GM19043 (cell line): ENCODE data around the gene VPS50.

Experiments used
- ATAC-seq: cut with Tn5 transposase; IDR thresholded peaks from one replicate; pipeline ENCODE4 v1.9.1; 2021; ENCODE audit warnings: low read depth; ENCODE audit not compliant: unreplicated experiment

The VPS50 gene

DNA sequence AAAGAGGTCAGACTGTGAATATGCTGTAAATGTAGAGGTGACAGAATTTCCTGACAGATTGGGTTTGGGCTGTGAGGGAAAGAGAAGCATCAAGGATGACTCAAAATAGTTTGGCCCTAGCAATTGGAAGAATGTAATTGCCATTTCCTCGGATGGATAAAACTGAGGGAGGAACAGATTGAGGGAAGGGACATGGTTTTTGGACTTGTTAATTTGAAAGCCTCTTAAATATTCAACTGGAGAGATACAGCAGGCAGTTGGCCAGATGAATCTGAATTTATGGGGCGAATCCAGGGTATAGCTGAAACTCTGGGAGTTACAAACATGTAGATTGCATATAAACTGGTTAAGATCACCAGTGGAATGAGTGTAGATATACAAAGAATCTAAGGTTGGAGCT is 3.4 kb downstream of the VPS50 start:
- ATAC-seq, result no peak

- ATAC-seq, result no peak
These were observed 6.0 kb downstream of the VPS50 start for GRCh38 chr7:93238131-93238530.

- no peak for ATAC-seq
These were observed 6.6 kb downstream of the VPS50 start for GRCh38 chr7:93238748-93239147.

DNA sequence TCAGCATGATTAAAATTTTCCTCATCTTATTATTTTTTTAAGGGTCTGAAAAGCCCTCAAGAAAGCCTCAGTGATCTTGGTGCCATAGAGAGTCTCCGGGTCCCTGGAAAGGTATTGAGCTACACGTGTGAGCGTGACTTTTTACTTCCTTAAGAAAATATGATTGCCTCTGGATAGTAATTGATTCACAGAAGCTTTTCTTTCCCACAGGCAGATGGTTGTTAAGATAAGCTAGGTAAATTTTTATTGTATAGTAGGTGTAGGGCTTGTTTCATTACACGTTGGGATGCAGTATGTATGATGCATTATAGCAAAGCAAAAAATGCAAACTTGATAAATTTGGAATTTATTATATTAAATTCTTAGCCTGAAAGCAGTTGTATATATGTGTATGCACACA is 7.7 kb downstream of the VPS50 start:
- no peak for ATAC-seq

GRCh38 chr7:93242106-93242505 is 9.9 kb downstream of the VPS50 start:
- ATAC-seq, result no peak

DNA sequence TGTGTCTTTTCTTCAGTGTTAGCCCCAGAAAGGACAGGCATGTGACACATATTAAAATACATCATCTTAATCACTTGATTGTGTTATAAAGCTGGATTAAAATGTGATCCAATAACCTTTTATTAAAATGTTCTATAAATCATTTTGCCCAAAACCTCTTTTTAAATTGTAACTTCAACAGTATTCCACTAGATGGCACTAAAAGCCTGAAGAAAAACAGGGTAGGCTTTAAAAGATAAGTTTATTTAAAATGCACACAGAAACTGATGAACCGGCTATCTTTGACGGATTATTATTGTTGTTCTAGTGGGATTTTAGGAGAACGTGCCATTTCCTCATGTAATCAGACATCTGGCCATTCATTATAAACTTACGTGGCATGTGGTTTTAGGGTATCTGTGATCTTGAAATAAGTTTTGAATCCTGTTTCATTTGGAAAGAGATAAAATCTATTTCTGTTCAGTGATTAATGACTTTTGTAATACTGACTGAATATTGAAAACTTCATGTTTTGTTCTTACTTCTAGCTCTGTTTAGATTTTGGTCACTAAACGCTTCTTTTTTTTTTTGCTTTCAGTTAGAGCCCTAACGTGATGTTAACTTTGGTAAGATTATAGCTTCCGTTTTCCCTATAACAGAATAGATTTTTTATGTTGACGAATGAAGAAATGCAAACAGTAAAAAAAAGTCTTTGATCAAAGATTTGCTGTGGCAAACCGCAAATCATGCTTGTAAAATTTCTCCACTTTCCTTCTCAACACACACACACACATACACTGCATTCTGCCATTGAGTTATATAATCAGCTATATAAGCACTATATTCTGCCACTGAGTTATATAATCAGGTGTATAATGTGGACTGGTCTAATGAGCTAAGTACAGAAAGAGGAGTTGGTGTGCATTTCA is 13.6 kb downstream of the VPS50 start:
- ATAC-seq, result no peak

GRCh38 chr7:93249491-93250148 is 17.5 kb downstream of the VPS50 start:
- no peak for ATAC-seq

- no peak for ATAC-seq
These were observed 26.5 kb downstream of the VPS50 start for GRCh38 chr7:93258661-93259060.

DNA sequence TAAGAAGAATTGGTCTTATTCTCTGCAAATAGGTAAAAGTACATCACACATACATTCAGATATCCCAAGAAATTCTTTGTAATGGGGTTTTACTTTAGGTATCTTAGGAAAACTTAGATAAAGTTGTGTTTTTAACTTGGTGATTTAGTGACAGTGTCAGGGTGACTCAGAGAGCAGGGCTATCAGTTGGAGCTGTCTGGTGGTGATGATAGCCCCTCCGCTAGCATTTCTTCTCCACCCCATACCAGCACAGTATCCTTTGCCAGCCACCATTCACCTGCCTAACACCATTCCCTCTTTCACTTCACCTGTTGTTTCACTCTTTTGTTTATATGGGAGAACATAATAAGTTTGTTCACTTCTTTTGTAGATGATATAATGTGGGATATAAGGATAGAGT is 30.4 kb downstream of the VPS50 start:
- ATAC-seq, result no peak

DNA sequence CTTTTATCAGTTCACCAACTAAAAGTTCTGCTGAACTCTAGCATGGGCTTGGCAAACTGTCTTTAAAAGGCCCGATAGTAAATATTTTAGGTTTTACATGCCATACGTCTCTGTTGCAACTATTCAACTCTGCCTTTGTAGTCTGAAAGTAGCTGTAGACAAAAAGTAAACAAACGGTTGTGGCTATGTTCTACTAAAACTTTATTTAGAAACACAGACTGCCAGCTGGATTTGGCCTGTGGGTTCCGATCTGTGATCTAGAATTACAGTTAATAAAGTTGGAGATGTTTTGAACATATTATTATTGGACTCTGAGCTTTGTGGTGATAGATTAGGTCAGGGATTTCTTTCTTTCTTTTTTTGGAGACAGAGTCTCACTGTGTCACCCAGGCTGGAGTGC is 33.1 kb downstream of the VPS50 start:
- ATAC-seq, result no peak

DNA sequence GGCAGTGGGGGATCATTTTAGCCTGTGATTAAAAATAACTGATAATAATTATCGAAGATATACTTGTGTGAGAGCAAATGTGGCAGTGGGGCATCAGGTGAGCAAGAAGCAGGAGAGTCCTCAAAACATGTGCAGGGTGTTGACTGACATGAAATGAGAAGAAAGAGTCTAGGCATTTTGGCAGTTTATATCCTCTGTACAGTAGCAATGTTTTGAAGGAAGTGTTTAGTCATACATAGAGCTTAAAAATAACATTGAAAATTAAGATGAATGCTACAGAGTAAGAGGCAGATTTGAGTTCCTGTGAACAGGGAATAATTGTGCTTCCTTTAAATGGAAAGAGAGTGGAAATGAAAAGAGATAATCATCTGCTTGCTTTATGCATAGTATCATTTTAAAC is 47.4 kb downstream of the VPS50 start:
- ATAC-seq, result no peak

DNA sequence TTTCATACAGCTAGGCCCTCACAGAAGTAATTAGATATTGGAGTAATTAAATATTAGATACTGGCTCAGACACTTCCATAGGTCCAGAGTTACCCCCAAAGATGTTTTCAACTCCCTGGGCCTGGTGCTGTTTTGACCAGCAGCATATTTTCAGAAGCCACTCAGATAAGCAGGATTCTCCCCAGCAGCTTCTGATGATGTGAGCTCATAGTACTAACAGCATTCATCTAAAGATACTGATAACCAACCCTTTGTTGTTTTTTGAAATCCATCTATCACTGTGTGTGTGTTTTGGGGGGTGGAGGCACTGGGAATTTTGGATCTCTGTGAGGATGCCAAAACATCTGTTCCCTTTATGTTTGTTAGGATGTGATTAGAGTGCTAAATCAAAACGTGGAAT is 52.7 kb downstream of the VPS50 start:
- ATAC-seq, result no peak

DNA sequence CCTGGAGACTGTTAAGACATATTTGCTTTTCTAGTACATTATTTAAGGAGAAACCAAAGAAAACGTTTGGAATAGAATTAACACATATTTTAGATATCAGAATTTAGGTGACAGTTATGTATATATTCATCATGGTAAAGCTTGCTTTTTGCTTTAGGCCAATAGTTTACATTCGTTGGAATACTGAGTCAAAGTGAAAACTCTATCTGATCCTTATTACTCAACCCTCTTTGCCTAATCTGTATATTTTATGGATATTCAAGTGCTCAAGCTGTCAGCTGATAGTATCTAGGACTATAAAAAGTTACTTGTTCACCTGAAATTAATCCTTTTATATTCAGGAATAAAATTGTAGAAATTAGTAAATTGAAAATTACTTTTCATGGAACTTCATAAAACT is 61.1 kb downstream of the VPS50 start:
- ATAC-seq, result no peak

DNA sequence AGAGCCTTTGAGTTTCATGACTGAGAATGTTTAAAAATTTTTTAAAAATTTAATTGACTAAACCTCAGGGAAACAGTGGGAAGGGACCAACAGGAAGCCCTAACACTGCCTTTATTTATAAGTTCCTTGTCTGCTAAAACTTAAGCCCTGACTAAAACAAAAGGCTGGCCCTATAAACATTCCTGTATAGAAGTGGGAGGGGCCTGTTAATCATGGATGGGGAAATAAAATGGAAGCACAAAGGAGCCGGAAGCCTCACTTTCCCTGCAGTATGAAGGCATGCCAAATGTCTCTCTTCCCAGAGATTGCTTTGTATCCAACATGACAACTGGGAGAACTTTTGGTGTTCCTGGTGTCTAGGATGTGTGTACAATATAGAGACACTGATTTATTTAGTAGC is 66.0 kb downstream of the VPS50 start:
- ATAC-seq, result no peak

DNA sequence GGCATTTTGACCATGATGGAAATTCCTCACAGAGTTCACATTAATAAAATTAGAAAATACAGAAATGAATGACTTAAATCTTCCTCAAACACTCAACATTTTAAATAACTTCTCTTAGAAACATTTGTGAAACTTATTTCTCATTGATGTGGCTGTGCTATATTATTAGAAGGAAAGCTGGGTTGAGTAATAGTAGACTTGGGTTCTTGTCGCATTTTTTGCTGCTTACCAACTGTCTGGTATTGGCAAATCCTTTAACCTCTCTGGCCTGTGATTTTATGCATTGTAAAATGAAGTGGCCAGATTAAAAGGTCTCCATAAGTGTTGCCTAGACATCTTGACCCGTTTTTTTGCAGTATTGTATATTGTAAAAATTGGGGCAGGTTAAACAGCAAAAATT is 66.5 kb downstream of the VPS50 start:
- ATAC-seq, result no peak

- no peak for ATAC-seq
These were observed 69.6 kb downstream of the VPS50 start for GRCh38 chr7:93301736-93302135.

GRCh38 chr7:93307131-93307660 is 75.0 kb downstream of the VPS50 start:
- ATAC-seq, result no peak

- no peak for ATAC-seq
These were observed 75.8 kb downstream of the VPS50 start for GRCh38 chr7:93307943-93308342.

DNA sequence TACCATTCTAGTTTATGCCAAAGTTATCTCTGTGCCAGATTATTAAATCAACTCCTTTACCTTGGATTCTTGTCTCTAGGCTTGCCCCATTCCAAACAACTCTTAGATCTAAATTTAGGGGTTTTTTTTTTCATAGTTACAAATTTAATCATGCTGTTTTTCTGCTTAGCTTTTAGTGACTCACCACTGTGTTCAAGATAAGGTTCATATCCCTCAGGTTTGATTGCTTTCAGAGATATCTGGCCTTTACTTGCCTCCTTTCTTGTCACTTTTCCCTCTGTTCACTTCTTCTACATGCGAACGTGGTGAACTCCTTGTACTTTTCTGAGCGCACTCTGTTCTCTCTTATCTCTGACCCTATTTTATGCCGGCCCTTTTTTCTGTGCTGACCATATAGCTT is 78.2 kb downstream of the VPS50 start:
- ATAC-seq, result no peak

- ATAC-seq, result no peak
These were observed 82.3 kb downstream of the VPS50 start for GRCh38 chr7:93314449-93314848.

GRCh38 chr7:93315896-93316295 is 83.7 kb downstream of the VPS50 start:
- no peak for ATAC-seq

DNA sequence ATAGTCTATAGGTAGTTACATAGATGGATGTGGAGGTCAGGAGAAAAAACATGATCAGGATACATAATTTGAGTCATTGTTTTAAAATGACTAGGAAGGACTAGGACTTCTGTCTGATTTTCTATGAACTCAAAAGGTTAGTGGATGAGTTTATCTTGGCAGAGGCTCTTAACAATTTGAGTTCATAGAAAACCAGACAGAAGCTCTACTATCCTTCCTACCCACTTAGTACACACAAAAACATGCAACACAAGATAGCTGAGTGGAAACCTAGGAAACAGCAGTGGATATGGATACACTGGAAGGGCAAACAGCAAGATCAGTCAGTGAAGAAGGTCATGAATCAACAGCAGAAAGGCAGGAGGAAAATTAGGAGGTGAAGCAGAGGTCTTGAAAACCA is 84.6 kb downstream of the VPS50 start:
- no peak for ATAC-seq
